AG04449 (cell line): ENCODE measurements around the gene PDE2A.

Experiments used
- CTCF ChIA-PET: fragments of 350-600 bp; formaldehyde crosslinking; extraction: SDS; loops from one replicate; lab custom pipeline; 2021; ENCODE audit warnings: antibody characterized with exemption; lab: Yijun Ruan, JAX
- POLR2A ChIA-PET: fragments of 400-600, 350-600 bp; formaldehyde crosslinking; extraction: SDS; loops from one replicate; lab custom pipeline; 2020; ENCODE audit warnings: antibody characterized with exemption, inconsistent platforms; lab: Yijun Ruan, JAX
- DNase-seq: peaks from one replicate; pipeline ENCODE4 v3.0.0-alpha.2; 2010; ENCODE audit warnings: low read depth, low spot score
- H3K4me3 ChIP-seq: 2 replicates; pipeline ENCODE4 v1.5.1; 2011; ENCODE audit warnings: low read depth, mild to moderate bottlenecking, control low read depth, low read length
- CTCF ChIP-seq: IDR thresholded peaks from one replicate; pipeline ENCODE4 v1.5.1; 2011; ENCODE audit warnings: mild to moderate bottlenecking, moderate library complexity, low read length, control low read depth, inconsistent platforms; ENCODE audit not compliant: insufficient read depth; ENCODE audit errors: missing control alignments

The PDE2A gene

GRCh38 chr11:72681226-72682153 is 7.3 kb upstream of the PDE2A start:
- ChIA-PET CTCF (interaction anchor here (0.7 to 10.0 kb wide), 14 partner anchors 8 to 497 kb away, joined by 3 to 116 read pairs (median 13); partner anchors contain the start of gene PDE2A), POLR2A (no interaction called here)
- no peak for DNase-seq
- TF ChIP-seq CTCF: no peak
- no peak overlapping the region for H3K4me3 ChIP-seq

GRCh38 chr11:72680624-72681158 is 6.5 kb upstream of the PDE2A start:
- no peak for TF ChIP-seq CTCF
- POLR2A ChIA-PET: no interaction called here
- DNase-seq: no peak
- CTCF ChIA-PET: interaction anchor here (1.0 to 10.0 kb wide), 9 partner anchors 7 to 498 kb away, joined by 3 to 116 read pairs (median 33); partner anchors contain the start of gene PDE2A
- no peak overlapping the region for H3K4me3 ChIP-seq

- ChIA-PET CTCF (interaction anchor here (0.9 to 10.0 kb wide), 8 partner anchors 6 to 499 kb away, joined by 3 to 116 read pairs (median 6); partner anchors contain the start of gene PDE2A), POLR2A (no interaction called here)
- no peak for TF ChIP-seq CTCF
- no peak overlapping the region for H3K4me3 ChIP-seq
- no peak for DNase-seq
These were observed 5.6 kb upstream of the PDE2A start for GRCh38 chr11:72679869-72680268.

- no peak for TF ChIP-seq CTCF
- no peak for DNase-seq
- CTCF ChIA-PET: interaction anchor here (2.2 to 10.0 kb wide), 3 partner anchors 10 to 209 kb away, joined by 7 to 116 read pairs (median 113); no protein-coding TSS in a partner anchor
- H3K4me3 ChIP-seq: no peak overlapping the region
- POLR2A ChIA-PET: no interaction called here
These were observed 4.3 kb upstream of the PDE2A start for GRCh38 chr11:72678524-72678923.

GRCh38 chr11:72676861-72677341 is 2.7 kb upstream of the PDE2A start:
- no peak overlapping the region for H3K4me3 ChIP-seq
- TF ChIP-seq CTCF: no peak
- ChIA-PET POLR2A (no interaction called here), CTCF (interaction anchor here (0.8 to 2.9 kb wide), 7 partner anchors 8 to 206 kb away, joined by 3 to 14 read pairs (median 4); no protein-coding TSS in a partner anchor)
- no peak for DNase-seq
